Measurements from ENCODE around the gene C1orf94. TPM values are rescaled to one million over a fixed set of nuclear protein-coding genes. Genes with fewer than 3 reads are reported as not detected.

Gene C1orf94
- total RNA-seq, 1 donor = not detected

DNA sequence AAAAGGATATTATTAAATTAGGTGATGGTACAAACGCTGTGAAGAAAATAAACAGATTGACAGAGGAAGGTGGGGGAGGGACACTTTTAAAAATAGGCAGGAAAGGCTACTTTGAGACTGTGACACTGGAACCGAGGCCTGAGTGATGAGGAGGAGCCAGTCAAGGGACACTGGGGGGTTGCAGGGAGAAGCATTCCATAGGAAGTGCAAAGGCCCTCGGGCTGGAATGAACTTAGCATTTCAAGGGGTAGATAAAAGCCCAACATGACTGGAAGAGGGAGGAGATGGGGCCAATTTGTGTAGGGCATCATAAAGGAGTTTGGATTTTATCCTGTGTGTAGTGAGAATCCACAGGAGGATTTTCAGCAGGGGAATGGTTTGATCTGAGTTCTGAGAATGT lies 15.9 kb downstream of the C1orf94 start:
- no peaks in the 10 kb centered on the region for H3K27me3 ChIP-seq (ENCODE audit: insufficient read depth, low read length)
- no peaks in the 10 kb centered on the region for H4K20me1 ChIP-seq (ENCODE audit: insufficient read depth, low read length)
- H3K9me3 ChIP-seq (ENCODE audit: low read depth, low read length) = no peaks in the 10 kb centered on the region
- no peak for DNase-seq (ENCODE audit: insufficient read length, low spot score, missing footprints)
- no peak overlapping the region for H3K4me3 ChIP-seq (ENCODE audit: insufficient read depth, low read length)
- no peaks in the 10 kb centered on the region for H3K79me2 ChIP-seq (ENCODE audit: insufficient read depth, low read length)
- no peak overlapping the region for H3K27ac ChIP-seq (ENCODE audit: low read depth, low read length)
- no peaks in the 10 kb centered on the region for H3K4me1 ChIP-seq (ENCODE audit: insufficient read depth, low read length)
- no peak for TF ChIP-seq CTCF (IDR thresholded peaks at IDR 0.05; ENCODE audit: extremely low read depth, low read depth, low read length)
- no peaks in the 10 kb centered on the region for H3K36me3 ChIP-seq (ENCODE audit: insufficient read depth, low read length)
- H2AFZ ChIP-seq (ENCODE audit: low read length) = no peak overlapping the region
- no peak overlapping the region for H3K4me2 ChIP-seq (ENCODE audit: insufficient read depth, low read length)

DNA sequence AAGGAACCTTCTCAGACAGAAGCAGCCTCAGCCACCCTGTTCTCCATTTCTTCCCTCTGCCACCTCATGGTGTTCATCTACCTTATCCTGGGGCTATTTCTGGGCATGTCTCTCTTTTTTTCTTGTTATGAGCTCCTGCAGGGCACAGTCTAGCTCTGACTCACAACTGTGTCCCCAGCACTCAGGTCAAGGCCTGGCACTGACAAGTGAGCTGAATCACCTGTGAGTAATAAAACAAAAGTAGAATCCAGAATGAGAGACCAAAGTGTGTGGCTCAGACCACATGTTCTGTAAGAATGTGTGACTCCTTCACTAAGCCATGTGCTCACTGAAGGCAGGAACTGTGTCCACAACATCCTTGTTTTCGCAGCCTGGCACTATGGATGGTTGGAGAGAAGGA lies 23.2 kb downstream of the C1orf94 start:
- H3K79me2 ChIP-seq (ENCODE audit: insufficient read depth, low read length) = no peaks in the 10 kb centered on the region
- no peak overlapping the region for H2AFZ ChIP-seq (ENCODE audit: low read length)
- H4K20me1 ChIP-seq (ENCODE audit: insufficient read depth, low read length) = no peaks in the 10 kb centered on the region
- no peaks in the 10 kb centered on the region for H3K27me3 ChIP-seq (ENCODE audit: insufficient read depth, low read length)
- no peaks in the 10 kb centered on the region for H3K9me3 ChIP-seq (ENCODE audit: low read depth, low read length)
- no peak overlapping the region for H3K4me2 ChIP-seq (ENCODE audit: insufficient read depth, low read length)
- no peak overlapping the region for H3K4me3 ChIP-seq (ENCODE audit: insufficient read depth, low read length)
- no peaks in the 10 kb centered on the region for H3K36me3 ChIP-seq (ENCODE audit: insufficient read depth, low read length)
- DNase-seq (ENCODE audit: insufficient read length, low spot score, missing footprints) = no peak
- H3K4me1 ChIP-seq (ENCODE audit: insufficient read depth, low read length) = no peaks in the 10 kb centered on the region
- TF ChIP-seq CTCF (IDR thresholded peaks at IDR 0.05; ENCODE audit: extremely low read depth, low read depth, low read length) = no peak
- no peak overlapping the region for H3K27ac ChIP-seq (ENCODE audit: low read depth, low read length)

GRCh38 chr1:34212673-34213072 lies 36.0 kb downstream of the C1orf94 start:
- H3K79me2 ChIP-seq (ENCODE audit: insufficient read depth, low read length) = no peaks in the 10 kb centered on the region
- no peak for DNase-seq (ENCODE audit: insufficient read length, low spot score, missing footprints)
- no peaks in the 10 kb centered on the region for H3K27me3 ChIP-seq (ENCODE audit: insufficient read depth, low read length)
- H3K27ac ChIP-seq (ENCODE audit: low read depth, low read length) = no peak overlapping the region
- no peaks in the 10 kb centered on the region for H3K9me3 ChIP-seq (ENCODE audit: low read depth, low read length)
- no peak overlapping the region for H3K4me2 ChIP-seq (ENCODE audit: insufficient read depth, low read length)
- H3K4me3 ChIP-seq (ENCODE audit: insufficient read depth, low read length) = no peak overlapping the region
- H4K20me1 ChIP-seq (ENCODE audit: insufficient read depth, low read length) = no peaks in the 10 kb centered on the region
- H3K4me1 ChIP-seq (ENCODE audit: insufficient read depth, low read length) = no peaks in the 10 kb centered on the region
- H2AFZ ChIP-seq (ENCODE audit: low read length) = no peak overlapping the region
- no peaks in the 10 kb centered on the region for H3K36me3 ChIP-seq (ENCODE audit: insufficient read depth, low read length)
- no peak for TF ChIP-seq CTCF (IDR thresholded peaks at IDR 0.05; ENCODE audit: extremely low read depth, low read depth, low read length)

GRCh38 chr1:34213956-34214355 lies 37.2 kb downstream of the C1orf94 start:
- TF ChIP-seq CTCF (IDR thresholded peaks at IDR 0.05; ENCODE audit: extremely low read depth, low read depth, low read length) = no peak
- H3K27me3 ChIP-seq (ENCODE audit: insufficient read depth, low read length) = no peaks in the 10 kb centered on the region
- H3K9me3 ChIP-seq (ENCODE audit: low read depth, low read length) = no peaks in the 10 kb centered on the region
- DNase-seq (ENCODE audit: insufficient read length, low spot score, missing footprints) = no peak
- no peak overlapping the region for H3K27ac ChIP-seq (ENCODE audit: low read depth, low read length)
- H3K4me3 ChIP-seq (ENCODE audit: insufficient read depth, low read length) = no peak overlapping the region
- H3K79me2 ChIP-seq (ENCODE audit: insufficient read depth, low read length) = no peaks in the 10 kb centered on the region
- no peaks in the 10 kb centered on the region for H3K4me1 ChIP-seq (ENCODE audit: insufficient read depth, low read length)
- H3K4me2 ChIP-seq (ENCODE audit: insufficient read depth, low read length) = no peak overlapping the region
- H4K20me1 ChIP-seq (ENCODE audit: insufficient read depth, low read length) = no peaks in the 10 kb centered on the region
- H3K36me3 ChIP-seq (ENCODE audit: insufficient read depth, low read length) = no peaks in the 10 kb centered on the region
- no peak overlapping the region for H2AFZ ChIP-seq (ENCODE audit: low read length)
